K562 (cell line): ENCODE results near the gene CATSPER3. TPM values are rescaled to one million over a fixed set of nuclear protein-coding genes. Genes with fewer than 3 reads are reported as not detected.

Experiments
- ATAC-seq: fragments of 200-7000 bp; cut with Tn5 transposase; 3 replicates; pipeline ENCODE4 v1.9.1; 2020; ENCODE audit warnings: moderate library complexity
- BruUV-seq: library from RNA; stranded (reverse); fragments of 400-500 nt; replicated peaks from 2 replicates; lab custom pipeline; 2021; lab: Mats Ljungman, UMichigan
- CTCF ChIA-PET: fragments of 300-600 bp; formaldehyde crosslinking; extraction: SDS; loops from one replicate; lab custom pipeline; 2021; ENCODE audit warnings: low intra/inter-chr PET ratio; lab: Yijun Ruan, JAX
- POLR2A ChIA-PET: fragments of 300-600, 350-650 bp; sonication (Branson Sonifier 250); formaldehyde crosslinking; extraction: SDS; loops from one replicate; lab custom pipeline; 2021; ENCODE audit warnings: antibody characterized with exemption, inconsistent platforms; lab: Yijun Ruan, JAX
- DNase-seq, 4 experiments: peaks; one replicate each; pipeline versions ENCODE4 v3.0.0 to v3.0.0-alpha.2; 2011 to 2018; ENCODE audit warnings: low spot score in 3 of 4, mixed read lengths in 3 of 4; ENCODE audit errors: extremely low read depth in 1 of 4
- FAIRE-seq: peaks from 2 replicates; lab custom pipeline; 2011; peaks lifted over from hg19 to GRCh38; lab: Jason Lieb, UNC
- H2AFZ ChIP-seq: 2 replicates; pipeline ENCODE4 v1.6.0; 2011; ENCODE audit warnings: low read depth, low read length, control low read depth, inconsistent platforms
- H3K27ac ChIP-seq: fragments of 200-600 bp; 3 replicates; pipeline ENCODE4 v1.8.0; 2011; ENCODE audit warnings: low read depth, mild to moderate bottlenecking, control low read depth, inconsistent platforms, low read length, moderate library complexity, mixed read lengths; ENCODE audit errors: extremely low read depth
- H3K27me3 ChIP-seq, 2 experiments: fragments of 300-600 bp in 1 of 2; 2 replicates in 1 of 2; 3 replicates in 1 of 2; pipeline versions ENCODE4 v1.6.0 to v1.8.0; 2011; ENCODE audit warnings: inconsistent platforms in 2 of 2, low read length in 2 of 2, mild to moderate bottlenecking in 1 of 2, mixed read lengths in 1 of 2, moderate library complexity in 1 of 2; ENCODE audit not compliant: control insufficient read depth in 2 of 2, insufficient read depth in 2 of 2
- H3K36me3 ChIP-seq: fragments of 300-600 bp; 3 replicates; pipeline ENCODE4 v1.8.0; 2011; ENCODE audit warnings: mild to moderate bottlenecking, low read length, inconsistent platforms; ENCODE audit not compliant: control insufficient read depth, insufficient read depth
- H3K4me1 ChIP-seq, 2 experiments: fragments of 200-600 bp in 1 of 2; replicated peaks in 1 of 2; 2 replicates in 1 of 2; 3 replicates in 1 of 2; pipeline versions ENCODE4 v1.5.1 to v1.8.0; 2011; ENCODE audit warnings: inconsistent platforms in 2 of 2, low read length in 2 of 2, mild to moderate bottlenecking in 1 of 2, mixed read lengths in 1 of 2, moderate library complexity in 1 of 2; ENCODE audit not compliant: control insufficient read depth in 2 of 2, insufficient read depth in 2 of 2
- H3K4me2 ChIP-seq: 2 replicates; pipeline ENCODE4 v1.6.1; 2011; ENCODE audit warnings: low read length, control low read depth, inconsistent platforms, mixed read lengths; ENCODE audit not compliant: insufficient read depth
- H3K4me3 ChIP-seq: fragments of 200-600 bp; sonication (generic), shearing (Covaris generic); 2 replicates; pipeline ENCODE4 v1.5.1; 2016; ENCODE audit warnings: control low read depth, inconsistent platforms
- H3K79me2 ChIP-seq: fragments of 200-600 bp; 3 replicates; pipeline ENCODE4 v1.8.0; 2011; ENCODE audit warnings: low read length, inconsistent platforms; ENCODE audit not compliant: control insufficient read depth, insufficient read depth
- H3K9ac ChIP-seq, 2 experiments: 2 replicates each; pipeline versions ENCODE4 v1.6.0 to v1.6.1; 2011; ENCODE audit warnings: low read depth in 2 of 2, low read length in 2 of 2, control low read depth in 1 of 2, inconsistent platforms in 1 of 2, mild to moderate bottlenecking in 1 of 2, mixed read lengths in 1 of 2; ENCODE audit not compliant: insufficient read depth in 1 of 2
- H3K9me1 ChIP-seq: one replicate; pipeline ENCODE4 v1.6.0; 2011; ENCODE audit warnings: inconsistent platforms, mild to moderate bottlenecking, low read length, moderate library complexity; ENCODE audit not compliant: control insufficient read depth, insufficient read depth
- H3K9me3 ChIP-seq: replicated peaks from 2 replicates; pipeline ENCODE4 v1.5.1; 2011; ENCODE audit warnings: low read depth, low read length, inconsistent platforms; ENCODE audit not compliant: control insufficient read depth, insufficient read depth
- H4K20me1 ChIP-seq: replicated peaks from 2 replicates; pipeline ENCODE4 v1.6.1; 2011; ENCODE audit warnings: low read length, inconsistent platforms, mixed read lengths; ENCODE audit not compliant: control insufficient read depth, insufficient read depth
- C11orf30 ChIP-seq: fragments of 450-650 bp; IDR thresholded peaks from 2 replicates; pipeline ENCODE4 v1.6.1; 2016; ENCODE audit warnings: low read depth, mild to moderate bottlenecking
- ELK3 ChIP-seq: fragments of 450-650 bp; formaldehyde crosslinking; IDR thresholded peaks from 2 replicates; pipeline ENCODE4 v1.4.0; 2020; ENCODE audit warnings: mild to moderate bottlenecking
- HES1 ChIP-seq: fragments of 450-650 bp; IDR thresholded peaks from 2 replicates; pipeline ENCODE4 v1.6.1; 2016; ENCODE audit warnings: low read depth, mild to moderate bottlenecking, moderate library complexity
- JUNB ChIP-seq: fragments of 450-650 bp; formaldehyde crosslinking; conservative IDR thresholded peaks from 2 replicates; pipeline ENCODE4 v1.4.0; 2020; ENCODE audit warnings: mild to moderate bottlenecking
- NFYB ChIP-seq: IDR thresholded peaks from 2 replicates; pipeline ENCODE4 v1.6.1; 2011; ENCODE audit warnings: mild to moderate bottlenecking, moderate library complexity; ENCODE audit not compliant: insufficient read length; ENCODE audit errors: extremely low read depth
- RBM25 ChIP-seq: fragments of 200-400 bp; formaldehyde crosslinking; IDR thresholded peaks from 2 replicates; pipeline ENCODE4 v1.6.1; 2018; ENCODE audit warnings: low read length, low read depth, moderate library complexity; ENCODE audit not compliant: severe bottlenecking
- SMARCA5 ChIP-seq: fragments of 450-650 bp; IDR thresholded peaks from 2 replicates; pipeline ENCODE4 v1.6.1; 2016
- TCF3 ChIP-seq: sonication (generic); formaldehyde crosslinking; IDR thresholded peaks from 2 replicates; pipeline ENCODE4 v1.4.0; 2020; ENCODE audit warnings: mild to moderate bottlenecking, missing genetic modification reagents
- TEAD2 ChIP-seq: fragments of 450-650 bp; IDR thresholded peaks from 2 replicates; pipeline ENCODE4 v1.6.1; 2016; ENCODE audit warnings: missing genetic modification characterization, control low read depth, missing compliant biosample characterization
- WHSC1 ChIP-seq: IDR thresholded peaks from one replicate; pipeline ENCODE4 v1.6.1; 2012; ENCODE audit warnings: low read length, control low read depth, inconsistent platforms
- ZFP36 ChIP-seq: fragments of 150-350 bp; IDR thresholded peaks from 2 replicates; pipeline ENCODE4 v1.6.1; 2018; ENCODE audit warnings: low read length, low read depth; ENCODE audit not compliant: partially characterized antibody
- ZNF436 ChIP-seq: fragments of 250-450, 450-650 bp; sonication (Bioruptor Pico); formaldehyde crosslinking; IDR thresholded peaks from 2 replicates; pipeline ENCODE4 v1.7.0; 2020; ENCODE audit warnings: mild to moderate bottlenecking
- WGBS: fragments of 100-300 bp; shearing (Covaris generic); methylation state at CpG from one replicate; pipeline ENCODE4 v1.1.6; 2016; ENCODE audit warnings: low coverage, mixed read lengths; ENCODE audit not compliant: insufficient coverage; ENCODE audit errors: missing lambda C conversion rate; 5-methylcytosine and 5-hydroxymethylcytosine counted together
- in situ Hi-C: fragments of 300-500 bp; cut with MboI; formaldehyde crosslinking; loops from 4 replicates; pipeline ENCODE4 v1.15.0; 2018; ENCODE audit warnings: inconsistent platforms, mixed read lengths
- intact Hi-C: fragments of 100-400 bp; cut with micrococcal nuclease; formaldehyde crosslinking; loops from 2 replicates; pipeline ENCODE4 v1.14.2; 2022
- polyA plus RNA-seq, 8 experiments: library from polyadenylated mRNA; depleted of rRNA in 4 of 8; stranded (reverse) in 5 of 8; unstranded in 3 of 8; fragments of >200 nt; fragmentation: Nextera tagmentation in 2 of 8; fragmentation: Illumina TruSeq in 1 of 8; extraction: Ambion mirVana in 2 of 8; extraction: Trizol in 1 of 8; gene quantifications; 2 replicates each; pipeline versions ENCODE4 v1.2.1 to v1.2.3, GENCODE V29; 2011 to 2014; ENCODE audit warnings: inconsistent platforms in 1 of 8, missing spikeins in 1 of 8
- total RNA-seq, 7 experiments: library from RNA; depleted of rRNA in 6 of 7; stranded (reverse); fragments of >200 nt in 6 of 7; fragmentation: Illumina TruSeq in 2 of 7; extraction: Trizol in 2 of 7; gene quantifications; 2 replicates each; pipeline versions ENCODE4 v1.2.1 to v1.2.3, GENCODE V29; 2011 to 2021; ENCODE audit warnings: low replicate concordance in 1 of 7
- TF ChIP-seq, protein P1 (sequence below): sonication (generic); formaldehyde crosslinking; IDR thresholded peaks from 2 replicates; pipeline ENCODE4 v1.8.1; 2023; ENCODE audit warnings: mild to moderate bottlenecking, missing genetic modification reagents

CATSPER3 gene
- total and polyA plus RNA-seq, 9 of the 15 experiments (the other 6 are each of a cell fraction or from before 2014, with no cell fraction given) = 0.14 to 1.5 (median 0.49) TPM

- Histone ChIP-seq H3K9me3 (no peaks in the 10 kb centered on the region), H3K9ac (peak overlapping the region in 1 of 2 experiments; percentile 29; a peak in 1 of 4 replicates), H3K27me3 (no peaks in the 10 kb centered on the region), H3K4me3 (no peak overlapping the region), H3K79me2 (no peaks in the 10 kb centered on the region), H2AFZ (no peak overlapping the region), H3K4me2 (no peak overlapping the region), H3K9me1 (no peaks in the 10 kb centered on the region), H3K4me1 (peaks cover 0 to 10% of the 10 kb centered on the region in 2 experiments; a peak in 2 of 5 replicates)
- CTCF ChIA-PET = no interaction called here
- 67% methylated on average over 1 of the region's 1 CpG for WGBS
- POLR2A ChIA-PET = interaction anchor here (0.7 to 1.2 kb wide), 2 partner anchors 10 to 79 kb away, joined by 3 to 4 read pairs; no protein-coding TSS in a partner anchor
- no peak for FAIRE-seq
- BruUV-seq = no TSS peak
- DNase-seq = no peak
- in situ Hi-C loops = no loop called here
- ATAC-seq = no peak
- TF ChIP-seq NFYB (peak; percentile 52), JUNB (no peak)
- TF ChIP-seq, all 486 proteins: peak for 1
- Histone ChIP-seq H3K36me3 (no peaks in the 10 kb centered on the region), H3K27ac (no peak overlapping the region), H4K20me1 (no peaks in the 10 kb centered on the region)
- intact Hi-C loops = no loop called here
These were observed 74.9 kb downstream of the CATSPER3 start for GRCh38 chr5:135042595-135042994.

DNA sequence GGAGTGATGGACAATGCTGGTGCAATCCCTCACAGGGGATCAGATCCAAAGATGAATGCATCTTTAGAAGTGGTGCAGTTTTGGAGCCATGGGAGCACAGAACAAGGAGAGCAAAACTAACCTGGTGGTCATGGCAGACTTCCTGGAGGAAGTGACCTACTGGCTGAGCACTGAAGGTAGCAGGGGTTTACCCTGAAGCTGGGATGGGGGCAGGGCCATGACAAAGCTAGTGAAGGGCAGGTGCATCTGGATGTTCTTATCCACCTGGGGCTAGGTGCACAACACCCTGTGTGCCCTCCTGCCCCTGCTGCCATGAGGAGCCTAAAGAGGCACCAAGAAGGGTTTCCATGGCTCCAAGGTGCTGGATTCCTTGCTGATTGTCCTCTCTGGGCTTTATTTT is 77.8 kb downstream of the CATSPER3 start:
- ATAC-seq = no peak
- peaks cover 0 to 12% of the 10 kb centered on the region in 2 experiments; a peak in 3 of 5 replicates for H3K4me1 ChIP-seq
- FAIRE-seq = no peak
- no peak overlapping the region for H3K27ac ChIP-seq
- no peaks in the 10 kb centered on the region for H4K20me1 ChIP-seq
- H3K9me1 ChIP-seq = no peaks in the 10 kb centered on the region
- BruUV-seq = no TSS peak
- no peak overlapping the region for H2AFZ ChIP-seq
- intact Hi-C loops = no loop called here
- ChIA-PET POLR2A (interaction anchor here (0.6 to 1.1 kb wide), 2 partner anchors 13 to 47 kb away, joined by 3 to 4 read pairs; no protein-coding TSS in a partner anchor), CTCF (no interaction called here)
- H3K9me3 ChIP-seq = no peaks in the 10 kb centered on the region
- H3K9ac ChIP-seq = no peak overlapping the region
- H3K27me3 ChIP-seq = no peaks in the 10 kb centered on the region
- no peak overlapping the region for H3K4me2 ChIP-seq
- H3K36me3 ChIP-seq = no peaks in the 10 kb centered on the region
- H3K4me3 ChIP-seq = no peak overlapping the region
- in situ Hi-C loops = no loop called here
- H3K79me2 ChIP-seq = no peaks in the 10 kb centered on the region
- no peak for DNase-seq
- TF ChIP-seq TEAD2 (no peak), HES1 (no peak), ZNF436 (CRISPR knock-in tag) (peak; percentile 79; the same call in 1 of the 2 replicates), ELK3 (CRISPR knock-in tag) (no peak), RBM25 (peak; percentile 54), ZFP36 (peak; percentile 95), SMARCA5 (peak; percentile 69; the same call in 1 of the 2 replicates), WHSC1 (no peak), TCF3 (CRISPR knock-in tag) (no peak), C11orf30 (no peak)
- TF ChIP-seq, protein P1, sequence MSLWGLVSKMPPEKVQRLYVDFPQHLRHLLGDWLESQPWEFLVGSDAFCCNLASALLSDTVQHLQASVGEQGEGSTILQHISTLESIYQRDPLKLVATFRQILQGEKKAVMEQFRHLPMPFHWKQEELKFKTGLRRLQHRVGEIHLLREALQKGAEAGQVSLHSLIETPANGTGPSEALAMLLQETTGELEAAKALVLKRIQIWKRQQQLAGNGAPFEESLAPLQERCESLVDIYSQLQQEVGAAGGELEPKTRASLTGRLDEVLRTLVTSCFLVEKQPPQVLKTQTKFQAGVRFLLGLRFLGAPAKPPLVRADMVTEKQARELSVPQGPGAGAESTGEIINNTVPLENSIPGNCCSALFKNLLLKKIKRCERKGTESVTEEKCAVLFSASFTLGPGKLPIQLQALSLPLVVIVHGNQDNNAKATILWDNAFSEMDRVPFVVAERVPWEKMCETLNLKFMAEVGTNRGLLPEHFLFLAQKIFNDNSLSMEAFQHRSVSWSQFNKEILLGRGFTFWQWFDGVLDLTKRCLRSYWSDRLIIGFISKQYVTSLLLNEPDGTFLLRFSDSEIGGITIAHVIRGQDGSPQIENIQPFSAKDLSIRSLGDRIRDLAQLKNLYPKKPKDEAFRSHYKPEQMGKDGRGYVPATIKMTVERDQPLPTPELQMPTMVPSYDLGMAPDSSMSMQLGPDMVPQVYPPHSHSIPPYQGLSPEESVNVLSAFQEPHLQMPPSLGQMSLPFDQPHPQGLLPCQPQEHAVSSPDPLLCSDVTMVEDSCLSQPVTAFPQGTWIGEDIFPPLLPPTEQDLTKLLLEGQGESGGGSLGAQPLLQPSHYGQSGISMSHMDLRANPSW (CRISPR knock-in tag) = no peak
